Activated CD4-positive, alpha-beta T cell treated with anti-CD3 and anti-CD28 coated beads, Interleukin-2, amount 10 ng/mL, durations not matched to agents 7 days and 5 days (primary cell): ENCODE measurements around the gene MEST. TPM values are rescaled to one million over a fixed set of nuclear protein-coding genes. Genes with fewer than 3 reads are reported as not detected.
"Not testable (repeated sequence)": the region's sequence is repeated elsewhere in the genome, so short reads cannot be mapped to it uniquely, and the experiment has no call there.

Experiments used
- CTCF ChIA-PET: fragments of 350-600 bp; sonication (Branson Sonifier 250); formaldehyde crosslinking; loops from one replicate; lab custom pipeline; 2021; ENCODE audit warnings: antibody characterized with exemption; lab: Charles Lee
- POLR2A ChIA-PET: fragments of 350-600 bp; sonication (Branson Sonifier 250); formaldehyde crosslinking; loops from one replicate; lab custom pipeline; 2021; ENCODE audit warnings: antibody characterized with exemption; lab: Charles Lee
- DNase-seq: peaks from one replicate; pipeline ENCODE4 v3.0.0-alpha.2; 2020
- H3K27ac Mint-ChIP-seq: one replicate; pipeline ENCODE4 v1.8.0; 2021; ENCODE audit warnings: mild to moderate bottlenecking, moderate library complexity, mixed read lengths
- H3K27me3 Mint-ChIP-seq: one replicate; pipeline ENCODE4 v1.8.0; 2021; ENCODE audit warnings: mixed read lengths
- H3K36me3 Mint-ChIP-seq: one replicate; pipeline ENCODE4 v1.8.0; 2021; ENCODE audit warnings: low read depth, mixed read lengths
- H3K4me1 Mint-ChIP-seq: one replicate; pipeline ENCODE4 v1.8.0; 2021; ENCODE audit warnings: mixed read lengths
- H3K4me3 Mint-ChIP-seq: one replicate; pipeline ENCODE4 v1.8.0; 2021; ENCODE audit warnings: mild to moderate bottlenecking, moderate library complexity, mixed read lengths
- H3K9me3 Mint-ChIP-seq: one replicate; pipeline ENCODE4 v1.8.0; 2021; ENCODE audit warnings: mixed read lengths
- total RNA-seq, 2 experiments: library from RNA; stranded (reverse); gene quantifications; one replicate each; pipeline ENCODE4 v1.2.3, GENCODE V29; 2021

Gene MEST
- total RNA-seq, 2 experiments from 2014 or later, result 1.2 TPM

- POLR2A ChIA-PET, H3K4me1 Mint-ChIP-seq, DNase-seq, H3K9me3 Mint-ChIP-seq, H3K4me3 Mint-ChIP-seq, H3K27ac Mint-ChIP-seq, H3K36me3 Mint-ChIP-seq, H3K27me3 Mint-ChIP-seq: not testable (repeated sequence)
- CTCF ChIA-PET, result interaction anchor here (0.7 kb wide), 1 partner anchor 32 kb away, joined by 3 read pairs; no protein-coding TSS in a partner anchor
Observed at GRCh38 chr7:130512038-130512437, 20.2 kb downstream of the MEST start.

GRCh38 chr7:130513447-130513846, 21.6 kb downstream of the MEST start:
- Mint-ChIP-seq H3K27me3 (no peaks in the 10 kb centered on the region), H3K27ac (no peak overlapping the region), H3K9me3 (no peaks in the 10 kb centered on the region), H3K4me1 (no peaks in the 10 kb centered on the region), H3K36me3 (no peaks in the 10 kb centered on the region), H3K4me3 (no peak overlapping the region)
- no peak for DNase-seq
- ChIA-PET CTCF (no interaction called here), POLR2A (no interaction called here)

GRCh38 chr7:130515315-130516040, 23.6 kb downstream of the MEST start:
- ChIA-PET POLR2A (no interaction called here), CTCF (no interaction called here)
- H3K27ac Mint-ChIP-seq, result no peak overlapping the region
- no peaks in the 10 kb centered on the region for H3K36me3 Mint-ChIP-seq
- no peaks in the 10 kb centered on the region for H3K4me1 Mint-ChIP-seq
- no peak for DNase-seq
- H3K4me3 Mint-ChIP-seq, result no peak overlapping the region
- no peaks in the 10 kb centered on the region for H3K27me3 Mint-ChIP-seq
- H3K9me3 Mint-ChIP-seq, result no peaks in the 10 kb centered on the region

- Mint-ChIP-seq H3K4me1 (no peaks in the 10 kb centered on the region), H3K36me3 (no peaks in the 10 kb centered on the region), H3K27me3 (no peaks in the 10 kb centered on the region), H3K9me3 (no peaks in the 10 kb centered on the region), H3K4me3 (no peak overlapping the region), H3K27ac (no peak overlapping the region)
- DNase-seq, result no peak
- ChIA-PET POLR2A (no interaction called here), CTCF (no interaction called here)
Observed at GRCh38 chr7:130521258-130521951, 29.5 kb downstream of the MEST start.

- H3K27me3 Mint-ChIP-seq, POLR2A ChIA-PET, H3K4me3 Mint-ChIP-seq, DNase-seq, CTCF ChIA-PET, H3K4me1 Mint-ChIP-seq, H3K27ac Mint-ChIP-seq, H3K9me3 Mint-ChIP-seq, H3K36me3 Mint-ChIP-seq: not testable (repeated sequence)
Observed at GRCh38 chr7:130523519-130524125, 31.7 kb downstream of the MEST start.

GRCh38 chr7:130524628-130525027, 32.7 kb downstream of the MEST start:
- Mint-ChIP-seq H3K4me1 (peaks cover 3% of the 10 kb centered on the region), H3K27me3 (no peaks in the 10 kb centered on the region)

GRCh38 chr7:130527752-130528355, 36.0 kb downstream of the MEST start:
- POLR2A ChIA-PET, H3K27ac Mint-ChIP-seq, H3K4me1 Mint-ChIP-seq, H3K36me3 Mint-ChIP-seq, CTCF ChIA-PET, DNase-seq, H3K27me3 Mint-ChIP-seq, H3K9me3 Mint-ChIP-seq, H3K4me3 Mint-ChIP-seq: not testable (repeated sequence)

More at GRCh38 chr7:130524628-130525027, 32.7 kb downstream of the MEST start:
- CTCF ChIA-PET, result no interaction called here
- no peaks in the 10 kb centered on the region for H3K36me3 Mint-ChIP-seq
- POLR2A ChIA-PET, result no interaction called here
- DNase-seq, result no peak
- H3K27ac Mint-ChIP-seq, result no peak overlapping the region
- H3K4me3 Mint-ChIP-seq, result no peak overlapping the region
- H3K9me3 Mint-ChIP-seq, result no peaks in the 10 kb centered on the region

- Mint-ChIP-seq H3K4me3 (no peak overlapping the region), H3K27ac (no peak overlapping the region), H3K36me3 (no peaks in the 10 kb centered on the region), H3K27me3 (no peaks in the 10 kb centered on the region), H3K4me1 (peaks cover 3% of the 10 kb centered on the region), H3K9me3 (no peaks in the 10 kb centered on the region)
- ChIA-PET CTCF (no interaction called here), POLR2A (interaction anchor here (0.6 kb wide), 1 partner anchor 86 kb away, joined by 3 read pairs; no protein-coding TSS in a partner anchor)
- DNase-seq, result no peak
Observed at GRCh38 chr7:130529417-130529816, 37.5 kb downstream of the MEST start.

- H3K36me3 Mint-ChIP-seq, H3K4me3 Mint-ChIP-seq, POLR2A ChIA-PET, CTCF ChIA-PET, H3K9me3 Mint-ChIP-seq, H3K27ac Mint-ChIP-seq, H3K27me3 Mint-ChIP-seq, H3K4me1 Mint-ChIP-seq, DNase-seq: not testable (repeated sequence)
Observed at GRCh38 chr7:130537894-130538293, 46.0 kb downstream of the MEST start.

GRCh38 chr7:130541287-130541686, 49.4 kb downstream of the MEST start:
- H3K4me3 Mint-ChIP-seq, POLR2A ChIA-PET, H3K27me3 Mint-ChIP-seq, H3K27ac Mint-ChIP-seq, DNase-seq, H3K9me3 Mint-ChIP-seq, CTCF ChIA-PET, H3K4me1 Mint-ChIP-seq, H3K36me3 Mint-ChIP-seq: not testable (repeated sequence)

- CTCF ChIA-PET, DNase-seq, H3K27me3 Mint-ChIP-seq, POLR2A ChIA-PET, H3K27ac Mint-ChIP-seq, H3K9me3 Mint-ChIP-seq, H3K4me3 Mint-ChIP-seq, H3K36me3 Mint-ChIP-seq, H3K4me1 Mint-ChIP-seq: not testable (repeated sequence)
Observed at GRCh38 chr7:130542297-130542696, 50.4 kb downstream of the MEST start.

GRCh38 chr7:130543487-130544010, 51.7 kb downstream of the MEST start:
- POLR2A ChIA-PET, result no interaction called here
- no peaks in the 10 kb centered on the region for H3K9me3 Mint-ChIP-seq
- CTCF ChIA-PET, result interaction anchor here (0.6 kb wide), 1 partner anchor 31 kb away, joined by 3 read pairs; no protein-coding TSS in a partner anchor

GRCh38 chr7:130544356-130544755, 52.5 kb downstream of the MEST start:
- no peaks in the 10 kb centered on the region for H3K9me3 Mint-ChIP-seq
- ChIA-PET POLR2A (no interaction called here), CTCF (interaction anchor here (0.6 kb wide), 1 partner anchor 32 kb away, joined by 3 read pairs; no protein-coding TSS in a partner anchor)
- no peaks in the 10 kb centered on the region for H3K4me1 Mint-ChIP-seq
- DNase-seq, result no peak
- H3K27me3 Mint-ChIP-seq, result no peaks in the 10 kb centered on the region
- H3K36me3 Mint-ChIP-seq, result peaks cover 2% of the 10 kb centered on the region
- no peak overlapping the region for H3K4me3 Mint-ChIP-seq
- H3K27ac Mint-ChIP-seq, result no peak overlapping the region

More at GRCh38 chr7:130543487-130544010, 51.7 kb downstream of the MEST start:
- no peak for DNase-seq
- no peaks in the 10 kb centered on the region for H3K27me3 Mint-ChIP-seq
- no peak overlapping the region for H3K27ac Mint-ChIP-seq
- H3K36me3 Mint-ChIP-seq, result no peaks in the 10 kb centered on the region
- H3K4me1 Mint-ChIP-seq, result no peaks in the 10 kb centered on the region
- H3K4me3 Mint-ChIP-seq, result no peak overlapping the region
